Fibroblast of lung (primary cell): ENCODE results near the gene C17orf50. TPM values are rescaled to one million over a fixed set of nuclear protein-coding genes. Genes with fewer than 3 reads are reported as not detected.

ENCODE experiments used
- DNase-seq, 2 donors: peaks; one replicate each; pipeline versions ENCODE4 v3.0.0 to v3.0.0-alpha.2; 2010; ENCODE audit warnings: low read depth in 2 of 2
- H2AFZ ChIP-seq: 2 replicates; pipeline ENCODE4 v1.5.1; 2012; ENCODE audit warnings: low read length, control low read depth, inconsistent platforms
- H3K27ac ChIP-seq: 2 replicates; pipeline ENCODE4 v1.5.1; 2011; ENCODE audit warnings: low read length, control low read depth; ENCODE audit not compliant: insufficient read depth
- H3K27me3 ChIP-seq: 2 replicates; pipeline ENCODE4 v1.5.1; 2011; ENCODE audit warnings: mild to moderate bottlenecking, low read length; ENCODE audit not compliant: control insufficient read depth, insufficient read depth
- H3K36me3 ChIP-seq: 2 replicates; pipeline ENCODE4 v1.5.1; 2011; ENCODE audit warnings: low read length; ENCODE audit not compliant: control insufficient read depth, insufficient read depth
- H3K4me1 ChIP-seq: 2 replicates; pipeline ENCODE4 v1.5.1; 2011; ENCODE audit warnings: low read length; ENCODE audit not compliant: control insufficient read depth, insufficient read depth; ENCODE audit errors: extremely low read depth
- H3K4me2 ChIP-seq: 2 replicates; pipeline ENCODE4 v1.5.1; 2011; ENCODE audit warnings: low read length, control low read depth; ENCODE audit not compliant: insufficient read depth; ENCODE audit errors: extremely low read depth
- H3K4me3 ChIP-seq, 4 experiments: fragments of 200-600 bp in 1 of 4; sonication (generic) in 1 of 4; replicated peaks in 1 of 4; 2 replicates each; pipeline ENCODE4 v1.5.1; 2011 to 2016; ENCODE audit warnings: low read length in 4 of 4, low read depth in 3 of 4, mild to moderate bottlenecking in 3 of 4, control low read depth in 2 of 4, inconsistent platforms in 1 of 4, mixed read lengths in 1 of 4; ENCODE audit not compliant: insufficient read depth in 1 of 4; ENCODE audit errors: control extremely low read depth in 1 of 4
- H3K79me2 ChIP-seq: 2 replicates; pipeline ENCODE4 v1.5.1; 2012; ENCODE audit warnings: mild to moderate bottlenecking, low read length, inconsistent platforms; ENCODE audit not compliant: control insufficient read depth, insufficient read depth
- H3K9ac ChIP-seq: 2 replicates; pipeline ENCODE4 v1.5.1; 2011; ENCODE audit warnings: mild to moderate bottlenecking, low read length, control low read depth; ENCODE audit not compliant: insufficient read depth
- H3K9me3 ChIP-seq: 2 replicates; pipeline ENCODE4 v1.5.1; 2012; ENCODE audit warnings: low read depth, low read length; ENCODE audit not compliant: control insufficient read depth, insufficient read depth
- H4K20me1 ChIP-seq: 2 replicates; pipeline ENCODE4 v1.5.1; 2011; ENCODE audit warnings: low read length; ENCODE audit not compliant: control insufficient read depth, insufficient read depth; ENCODE audit errors: extremely low read depth
- CTCF ChIP-seq, 2 donors: IDR thresholded peaks in 1 of 2; conservative IDR thresholded peaks in 1 of 2; 1 replicate in 1 of 2; 2 replicates in 1 of 2; pipeline ENCODE4 v1.5.1; 2011 to 2012; ENCODE audit warnings: low read length in 2 of 2, control low read depth in 1 of 2, inconsistent platforms in 1 of 2, low read depth in 1 of 2, mild to moderate bottlenecking in 1 of 2
- EZH2 ChIP-seq: IDR thresholded peaks from 2 replicates; pipeline ENCODE4 v1.5.1; 2012; ENCODE audit warnings: low read length, control low read depth, mild to moderate bottlenecking; ENCODE audit errors: missing control alignments
- polyA plus RNA-seq, 2 donors: library from polyadenylated mRNA; depleted of rRNA in 1 of 2; stranded (reverse) in 1 of 2; unstranded in 1 of 2; fragments of >200 nt; gene quantifications; 2 replicates each; pipeline ENCODE4 v1.2.1, GENCODE V29; 2011 to 2012; ENCODE audit warnings: missing spikeins in 1 of 2
- total RNA-seq: library from RNA; depleted of rRNA; stranded (reverse); fragments of >200 nt; gene quantifications from 2 replicates; pipeline ENCODE4 v1.2.1, GENCODE V29; 2014

Gene C17orf50
- total and polyA plus RNA-seq, 2 donors (not counting 1 experiment from before 2014, with no cell fraction given): not detected

- no peak overlapping the region for H3K4me2 ChIP-seq
- no peaks in the 10 kb centered on the region for H3K79me2 ChIP-seq
- H4K20me1 ChIP-seq: no peaks in the 10 kb centered on the region
- no peaks in the 10 kb centered on the region for H3K27me3 ChIP-seq
- no peak overlapping the region for H3K4me3 ChIP-seq
- H3K4me1 ChIP-seq: peaks cover 5% of the 10 kb centered on the region
- H3K9me3 ChIP-seq: no peaks in the 10 kb centered on the region
- H3K9ac ChIP-seq: no peak overlapping the region
- H2AFZ ChIP-seq: no peak overlapping the region
- H3K27ac ChIP-seq: no peak overlapping the region
- peak; percentile 59 to 72 for DNase-seq
- H3K36me3 ChIP-seq: peaks cover 2% of the 10 kb centered on the region
- TF ChIP-seq CTCF (conservative IDR thresholded peaks at IDR 0.05 in 1 of 2, IDR thresholded peaks at IDR 0.05 in 1 of 2; ENCODE audit: low read depth in 1 of 2, low read length in 2 of 2): no peak
- TF ChIP-seq EZH2: no peak
Observed at GRCh38 chr17:35716897-35717465, 43.7 kb upstream of the C17orf50 start.

- TF ChIP-seq CTCF (conservative IDR thresholded peaks at IDR 0.05 in 1 of 2, IDR thresholded peaks at IDR 0.05 in 1 of 2; ENCODE audit: low read depth in 1 of 2, low read length in 2 of 2) (no peak), EZH2 (no peak)
- no peaks in the 10 kb centered on the region for H4K20me1 ChIP-seq
- peaks cover 5% of the 10 kb centered on the region for H3K4me1 ChIP-seq
- DNase-seq: peak in 1 of 2 donors; percentile 26
- no peak overlapping the region for H3K4me3 ChIP-seq
- no peaks in the 10 kb centered on the region for H3K27me3 ChIP-seq
- H3K4me2 ChIP-seq: no peak overlapping the region
- no peak overlapping the region for H3K27ac ChIP-seq
- H3K79me2 ChIP-seq: no peaks in the 10 kb centered on the region
- no peaks in the 10 kb centered on the region for H3K9me3 ChIP-seq
- peaks cover 2% of the 10 kb centered on the region for H3K36me3 ChIP-seq
- H3K9ac ChIP-seq: no peak overlapping the region
- no peak overlapping the region for H2AFZ ChIP-seq
Observed at GRCh38 chr17:35717475-35717874, 43.2 kb upstream of the C17orf50 start.

- Histone ChIP-seq H3K9ac (no peak overlapping the region), H4K20me1 (no peaks in the 10 kb centered on the region), H3K27me3 (no peaks in the 10 kb centered on the region), H3K79me2 (no peaks in the 10 kb centered on the region), H3K4me1 (peaks cover 8% of the 10 kb centered on the region), H3K4me2 (no peak overlapping the region), H3K9me3 (no peaks in the 10 kb centered on the region), H2AFZ (no peak overlapping the region), H3K27ac (no peak overlapping the region), H3K36me3 (peaks cover 8% of the 10 kb centered on the region), H3K4me3 (no peak overlapping the region)
- DNase-seq: no peak
- TF ChIP-seq EZH2: no peak
- no peak for TF ChIP-seq CTCF (conservative IDR thresholded peaks at IDR 0.05 in 1 of 2, IDR thresholded peaks at IDR 0.05 in 1 of 2; ENCODE audit: low read depth in 1 of 2, low read length in 2 of 2)
Observed at GRCh38 chr17:35723735-35724134, 37.0 kb upstream of the C17orf50 start.
